ENCODE data around the gene SYNJ2. TPM values are rescaled to one million over a fixed set of nuclear protein-coding genes. Genes with fewer than 3 reads are reported as not detected.

SYNJ2 gene
- polyA plus RNA-seq, 1 donor from 2014 or later, result 0.12 TPM

DNA sequence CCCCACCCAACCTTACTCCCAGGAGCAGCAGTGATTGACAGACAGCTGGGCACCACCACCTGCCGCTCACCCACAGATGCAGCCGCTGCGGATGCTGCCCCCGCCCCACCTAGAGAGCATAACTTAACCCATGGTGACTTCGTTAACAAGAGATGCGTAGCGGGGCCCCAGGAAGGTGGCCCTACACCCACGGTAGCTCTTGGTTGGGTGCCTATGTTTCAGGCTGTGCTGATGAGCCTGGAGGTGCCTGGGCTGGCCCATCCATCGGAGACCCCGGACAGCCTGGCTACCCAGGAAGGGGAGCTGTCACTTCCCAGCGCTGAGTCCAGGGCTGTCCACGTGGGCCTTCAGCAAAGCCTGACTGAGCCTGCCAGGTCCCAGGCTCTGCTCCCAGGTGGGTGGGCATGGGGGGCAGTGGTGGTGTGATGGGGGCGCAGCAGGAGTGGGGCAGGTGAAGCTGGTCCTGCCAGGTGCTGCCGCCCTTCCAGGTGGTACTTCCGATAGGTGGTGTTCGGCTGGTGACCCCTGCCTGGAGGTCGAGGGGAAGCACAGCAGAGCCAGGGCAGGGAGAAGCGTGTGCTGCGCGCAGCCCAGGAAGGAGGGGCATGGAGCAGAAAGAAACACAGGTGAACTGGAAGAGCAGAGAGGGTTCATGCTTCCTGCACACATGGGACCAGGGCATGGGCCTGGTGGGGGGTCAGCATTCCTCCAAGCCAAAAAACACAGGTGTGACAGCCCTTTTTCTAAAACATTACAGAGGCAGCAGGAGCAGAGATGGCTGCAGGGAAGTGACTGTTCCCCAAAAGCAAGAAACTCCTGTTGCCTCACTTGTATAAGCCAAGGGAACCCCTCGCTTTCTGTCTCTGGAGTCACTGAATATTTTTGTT, 56.9 kb downstream of the SYNJ2 start:
- no peaks in the 10 kb centered on the region for H3F3A ChIP-seq (ENCODE audit: insufficient read depth, low read length, poor library complexity, severe bottlenecking)
- H4K20me1 ChIP-seq (ENCODE audit: insufficient read depth), result no peaks in the 10 kb centered on the region
- H3K4me3 ChIP-seq (ENCODE audit: low read length), result no peak overlapping the region
- no peaks in the 10 kb centered on the region for H3K9me3 ChIP-seq (ENCODE audit: low read length)
- no peak overlapping the region for H3K27ac ChIP-seq (ENCODE audit: low read length)
- H3K9me2 ChIP-seq (ENCODE audit: insufficient read depth, low read length), result no peaks in the 10 kb centered on the region
- no peaks in the 10 kb centered on the region for H3K79me2 ChIP-seq (replicated peaks; ENCODE audit: insufficient read depth, low read length)
- TF ChIP-seq POLR2AphosphoS5 (IDR thresholded peaks at IDR 0.05) (no peak), EZH2 (IDR thresholded peaks at IDR 0.05; ENCODE audit: borderline replicate concordance, insufficient read depth, low read length, poor library complexity, severe bottlenecking) (no peak), SMC3 (conservative IDR thresholded peaks at IDR 0.05; ENCODE audit: poor library complexity) (no peak), MXI1 (conservative IDR thresholded peaks at IDR 0.05; ENCODE audit: poor library complexity, severe bottlenecking) (no peak)
- TF ChIP-seq, protein P1, sequence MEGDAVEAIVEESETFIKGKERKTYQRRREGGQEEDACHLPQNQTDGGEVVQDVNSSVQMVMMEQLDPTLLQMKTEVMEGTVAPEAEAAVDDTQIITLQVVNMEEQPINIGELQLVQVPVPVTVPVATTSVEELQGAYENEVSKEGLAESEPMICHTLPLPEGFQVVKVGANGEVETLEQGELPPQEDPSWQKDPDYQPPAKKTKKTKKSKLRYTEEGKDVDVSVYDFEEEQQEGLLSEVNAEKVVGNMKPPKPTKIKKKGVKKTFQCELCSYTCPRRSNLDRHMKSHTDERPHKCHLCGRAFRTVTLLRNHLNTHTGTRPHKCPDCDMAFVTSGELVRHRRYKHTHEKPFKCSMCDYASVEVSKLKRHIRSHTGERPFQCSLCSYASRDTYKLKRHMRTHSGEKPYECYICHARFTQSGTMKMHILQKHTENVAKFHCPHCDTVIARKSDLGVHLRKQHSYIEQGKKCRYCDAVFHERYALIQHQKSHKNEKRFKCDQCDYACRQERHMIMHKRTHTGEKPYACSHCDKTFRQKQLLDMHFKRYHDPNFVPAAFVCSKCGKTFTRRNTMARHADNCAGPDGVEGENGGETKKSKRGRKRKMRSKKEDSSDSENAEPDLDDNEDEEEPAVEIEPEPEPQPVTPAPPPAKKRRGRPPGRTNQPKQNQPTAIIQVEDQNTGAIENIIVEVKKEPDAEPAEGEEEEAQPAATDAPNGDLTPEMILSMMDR (IDR thresholded peaks at IDR 0.05; ENCODE audit: poor library complexity, severe bottlenecking), result no peak
- TF ChIP-seq, protein P2, sequence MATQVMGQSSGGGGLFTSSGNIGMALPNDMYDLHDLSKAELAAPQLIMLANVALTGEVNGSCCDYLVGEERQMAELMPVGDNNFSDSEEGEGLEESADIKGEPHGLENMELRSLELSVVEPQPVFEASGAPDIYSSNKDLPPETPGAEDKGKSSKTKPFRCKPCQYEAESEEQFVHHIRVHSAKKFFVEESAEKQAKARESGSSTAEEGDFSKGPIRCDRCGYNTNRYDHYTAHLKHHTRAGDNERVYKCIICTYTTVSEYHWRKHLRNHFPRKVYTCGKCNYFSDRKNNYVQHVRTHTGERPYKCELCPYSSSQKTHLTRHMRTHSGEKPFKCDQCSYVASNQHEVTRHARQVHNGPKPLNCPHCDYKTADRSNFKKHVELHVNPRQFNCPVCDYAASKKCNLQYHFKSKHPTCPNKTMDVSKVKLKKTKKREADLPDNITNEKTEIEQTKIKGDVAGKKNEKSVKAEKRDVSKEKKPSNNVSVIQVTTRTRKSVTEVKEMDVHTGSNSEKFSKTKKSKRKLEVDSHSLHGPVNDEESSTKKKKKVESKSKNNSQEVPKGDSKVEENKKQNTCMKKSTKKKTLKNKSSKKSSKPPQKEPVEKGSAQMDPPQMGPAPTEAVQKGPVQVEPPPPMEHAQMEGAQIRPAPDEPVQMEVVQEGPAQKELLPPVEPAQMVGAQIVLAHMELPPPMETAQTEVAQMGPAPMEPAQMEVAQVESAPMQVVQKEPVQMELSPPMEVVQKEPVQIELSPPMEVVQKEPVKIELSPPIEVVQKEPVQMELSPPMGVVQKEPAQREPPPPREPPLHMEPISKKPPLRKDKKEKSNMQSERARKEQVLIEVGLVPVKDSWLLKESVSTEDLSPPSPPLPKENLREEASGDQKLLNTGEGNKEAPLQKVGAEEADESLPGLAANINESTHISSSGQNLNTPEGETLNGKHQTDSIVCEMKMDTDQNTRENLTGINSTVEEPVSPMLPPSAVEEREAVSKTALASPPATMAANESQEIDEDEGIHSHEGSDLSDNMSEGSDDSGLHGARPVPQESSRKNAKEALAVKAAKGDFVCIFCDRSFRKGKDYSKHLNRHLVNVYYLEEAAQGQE (IDR thresholded peaks at IDR 0.05; ENCODE audit: borderline replicate concordance), result no peak
- H3K27me3 ChIP-seq (ENCODE audit: insufficient read depth, low read depth, low read length), result no peaks in the 10 kb centered on the region
- H3K36me3 ChIP-seq (ENCODE audit: insufficient read depth, low read length), result no peaks in the 10 kb centered on the region
- H3K9ac ChIP-seq (ENCODE audit: low read length), result no peak overlapping the region
- H2AFZ ChIP-seq (ENCODE audit: low read depth, low read length), result no peak overlapping the region
- no peak overlapping the region for H3K4me2 ChIP-seq (ENCODE audit: low read length)

DNA sequence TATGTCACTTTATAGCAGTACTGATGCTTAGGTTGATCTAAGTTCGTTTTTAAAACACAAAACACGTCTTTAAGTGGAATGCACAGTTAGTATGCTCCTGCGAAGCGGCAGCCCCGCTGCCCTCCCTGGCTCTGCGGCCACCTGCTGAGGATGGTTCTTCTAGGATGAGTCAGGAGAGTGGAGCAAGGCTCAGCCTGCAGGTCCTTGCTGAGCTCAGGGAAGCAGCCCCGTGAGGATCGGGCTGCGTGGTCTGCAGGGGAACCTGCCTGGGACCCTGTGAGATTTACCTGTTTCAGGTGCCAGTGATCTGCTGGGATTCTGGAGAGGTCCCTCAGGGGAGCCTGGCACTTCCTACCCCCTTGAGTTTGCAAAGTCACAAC, 57.5 kb downstream of the SYNJ2 start:
- no peak overlapping the region for H3K4me2 ChIP-seq (ENCODE audit: low read length)
- no peaks in the 10 kb centered on the region for H4K20me1 ChIP-seq (ENCODE audit: insufficient read depth)
- H3K79me2 ChIP-seq (replicated peaks; ENCODE audit: insufficient read depth, low read length), result no peaks in the 10 kb centered on the region
- H3K9me3 ChIP-seq (ENCODE audit: low read length), result no peaks in the 10 kb centered on the region
- H3K27ac ChIP-seq (ENCODE audit: low read length), result no peak overlapping the region
- TF ChIP-seq MXI1 (conservative IDR thresholded peaks at IDR 0.05; ENCODE audit: poor library complexity, severe bottlenecking) (no peak), RAD21 (conservative IDR thresholded peaks at IDR 0.05) (no peak), EZH2 (IDR thresholded peaks at IDR 0.05; ENCODE audit: borderline replicate concordance, insufficient read depth, low read length, poor library complexity, severe bottlenecking) (no peak), SMC3 (conservative IDR thresholded peaks at IDR 0.05; ENCODE audit: poor library complexity) (no peak), POLR2AphosphoS5 (IDR thresholded peaks at IDR 0.05) (no peak), EP300 (conservative IDR thresholded peaks at IDR 0.05; ENCODE audit: poor library complexity, severe bottlenecking) (no peak)
- TF ChIP-seq, protein P1 (IDR thresholded peaks at IDR 0.05; ENCODE audit: poor library complexity, severe bottlenecking), result no peak
- H3K36me3 ChIP-seq (ENCODE audit: insufficient read depth, low read length), result no peaks in the 10 kb centered on the region
- no peaks in the 10 kb centered on the region for H3K27me3 ChIP-seq (ENCODE audit: insufficient read depth, low read depth, low read length)
- no peaks in the 10 kb centered on the region for H3F3A ChIP-seq (ENCODE audit: insufficient read depth, low read length, poor library complexity, severe bottlenecking)
- no peaks in the 10 kb centered on the region for H3K9me2 ChIP-seq (ENCODE audit: insufficient read depth, low read length)
- H3K4me3 ChIP-seq (ENCODE audit: low read length), result no peak overlapping the region
- H2AFZ ChIP-seq (ENCODE audit: low read depth, low read length), result no peak overlapping the region
- H3K9ac ChIP-seq (ENCODE audit: low read length), result no peak overlapping the region

All from neural cell (in vitro differentiated cells).